ENCODE measurements around the gene MCTP2. TPM values are rescaled to one million over a fixed set of nuclear protein-coding genes. Genes with fewer than 3 reads are reported as not detected.

Gene MCTP2
- total and polyA plus RNA-seq, 2 of the 13 experiments (the other 11 are each of a cell fraction or from before 2014, with no cell fraction given), result 5.1 to 8.6 TPM

DNA sequence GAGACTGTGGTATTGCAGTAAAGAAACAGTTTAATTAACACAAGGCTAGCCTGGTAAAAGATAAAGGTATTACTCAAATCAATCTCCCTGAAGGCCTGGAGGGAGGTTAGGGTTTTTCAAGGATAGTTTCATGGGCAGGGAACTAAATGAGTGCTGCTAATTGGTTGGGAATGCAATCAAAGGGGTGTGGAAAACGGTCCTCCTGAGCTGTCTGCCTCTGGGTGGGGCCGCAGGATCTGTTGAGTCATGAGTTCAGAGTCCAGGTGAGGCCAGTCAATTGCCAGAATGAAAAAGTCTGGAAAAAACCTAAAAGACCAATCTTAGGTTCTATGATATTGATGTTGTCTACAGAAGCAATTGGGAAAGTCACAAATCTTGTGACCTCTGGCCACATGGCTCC is 293.2 kb downstream of the MCTP2 start:
- H3K27me3 ChIP-seq (ENCODE audit: control insufficient read depth in 1 of 2, insufficient read depth in 2 of 2, low read length in 2 of 2), result no peaks in the 10 kb centered on the region
- H3K79me2 ChIP-seq (ENCODE audit: insufficient read depth, low read length), result no peaks in the 10 kb centered on the region
- in situ Hi-C loops (cut with HindIII; ENCODE audit: extremely low pct_ligation_motif_present, low pct_unique_long_range_greater_than_20kb), result no loop called here
- H4K20me1 ChIP-seq (ENCODE audit: insufficient read depth, low read length), result no peaks in the 10 kb centered on the region
- WGBS (ENCODE audit: low lambda C conversion rate), result 0% methylated on average over 2 of the region's 2 CpGs
- no peak overlapping the region for H3K4me2 ChIP-seq (ENCODE audit: low read depth, low read length)
- no TSS peak for BruUV-seq (replicated peaks)
- POLR2A ChIA-PET, result no interaction called here
- peaks cover 38% of the 10 kb centered on the region for H3K9me3 ChIP-seq (ENCODE audit: low read length)
- H3K27ac ChIP-seq (ENCODE audit: extremely low read length, insufficient read depth, low read length), result no peak overlapping the region
- TF ChIP-seq FOSL2 (CRISPR knock-in tag; IDR thresholded peaks at IDR 0.05) (peak; percentile 54), ZNF484 (CRISPR knock-in tag; IDR thresholded peaks at IDR 0.05; ENCODE audit: borderline replicate concordance, low read depth) (no peak)
- H3K4me3 ChIP-seq (replicated peaks in 1 of 3; ENCODE audit: insufficient read depth in 1 of 3, low read depth in 2 of 3, low read length in 3 of 3), result no peak overlapping the region
- FAIRE-seq (no peak), ATAC-seq (no peak; the same call in 2 of the 3 replicates), DNase-seq (ENCODE audit: low spot score) (no peak)
- intact Hi-C loops (cut with micrococcal nuclease; ENCODE audit: unreplicated experiment), result no loop called here
- no peak overlapping the region for H3K9ac ChIP-seq (ENCODE audit: insufficient read depth, low read depth, low read length)
- no peak overlapping the region for H2AFZ ChIP-seq (ENCODE audit: low read length)
- CTCF ChIA-PET (ENCODE audit: low intra/inter-chr PET ratio, low total read pairs), result no interaction called here
- no peaks in the 10 kb centered on the region for H3K4me1 ChIP-seq (ENCODE audit: insufficient read depth, low read length)
- no peaks in the 10 kb centered on the region for H3K36me3 ChIP-seq (replicated peaks in 1 of 2; ENCODE audit: control insufficient read depth in 1 of 2, insufficient read depth in 2 of 2, low read length in 2 of 2)

- WGBS (ENCODE audit: low lambda C conversion rate), result 13% methylated on average over 5 of the region's 5 CpGs
- FAIRE-seq (no peak), DNase-seq (ENCODE audit: low spot score) (no peak), ATAC-seq (no peak)
- in situ Hi-C loops (cut with HindIII; ENCODE audit: extremely low pct_ligation_motif_present, low pct_unique_long_range_greater_than_20kb) (no loop called here), intact Hi-C loops (cut with micrococcal nuclease; ENCODE audit: unreplicated experiment) (no loop called here)
- no peaks in the 10 kb centered on the region for H3K4me1 ChIP-seq (ENCODE audit: insufficient read depth, low read length)
- no peaks in the 10 kb centered on the region for H3K27me3 ChIP-seq (ENCODE audit: control insufficient read depth in 1 of 2, insufficient read depth in 2 of 2, low read length in 2 of 2)
- H3K4me2 ChIP-seq (ENCODE audit: low read depth, low read length), result no peak overlapping the region
- no peak overlapping the region for H3K4me3 ChIP-seq (replicated peaks in 1 of 3; ENCODE audit: insufficient read depth in 1 of 3, low read depth in 2 of 3, low read length in 3 of 3)
- no TSS peak for BruUV-seq (replicated peaks)
- CTCF ChIA-PET (ENCODE audit: low intra/inter-chr PET ratio, low total read pairs), result no interaction called here
- POLR2A ChIA-PET, result no interaction called here
- peaks cover 28% of the 10 kb centered on the region for H3K9me3 ChIP-seq (ENCODE audit: low read length)
- H4K20me1 ChIP-seq (ENCODE audit: insufficient read depth, low read length), result no peaks in the 10 kb centered on the region
- H3K79me2 ChIP-seq (ENCODE audit: insufficient read depth, low read length), result no peaks in the 10 kb centered on the region
- H2AFZ ChIP-seq (ENCODE audit: low read length), result no peak overlapping the region
- no peak overlapping the region for H3K9ac ChIP-seq (ENCODE audit: insufficient read depth, low read depth, low read length)
- no peak overlapping the region for H3K27ac ChIP-seq (ENCODE audit: extremely low read length, insufficient read depth, low read length)
- H3K36me3 ChIP-seq (replicated peaks in 1 of 2; ENCODE audit: control insufficient read depth in 1 of 2, insufficient read depth in 2 of 2, low read length in 2 of 2), result no peaks in the 10 kb centered on the region
- TF ChIP-seq, protein P1, sequence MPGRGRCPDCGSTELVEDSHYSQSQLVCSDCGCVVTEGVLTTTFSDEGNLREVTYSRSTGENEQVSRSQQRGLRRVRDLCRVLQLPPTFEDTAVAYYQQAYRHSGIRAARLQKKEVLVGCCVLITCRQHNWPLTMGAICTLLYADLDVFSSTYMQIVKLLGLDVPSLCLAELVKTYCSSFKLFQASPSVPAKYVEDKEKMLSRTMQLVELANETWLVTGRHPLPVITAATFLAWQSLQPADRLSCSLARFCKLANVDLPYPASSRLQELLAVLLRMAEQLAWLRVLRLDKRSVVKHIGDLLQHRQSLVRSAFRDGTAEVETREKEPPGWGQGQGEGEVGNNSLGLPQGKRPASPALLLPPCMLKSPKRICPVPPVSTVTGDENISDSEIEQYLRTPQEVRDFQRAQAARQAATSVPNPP (CRISPR knock-in tag; IDR thresholded peaks at IDR 0.05), result no peak
- TF ChIP-seq KMT2B (CRISPR knock-in tag; IDR thresholded peaks at IDR 0.05) (no peak), KLF16 (CRISPR knock-in tag; IDR thresholded peaks at IDR 0.05) (no peak), ZFP82 (CRISPR knock-in tag; IDR thresholded peaks at IDR 0.05; ENCODE audit: borderline replicate concordance) (no peak), SRSF1 (optimal IDR thresholded peaks at IDR 0.05; ENCODE audit: low read depth, low read length) (no peak), ZSCAN20 (CRISPR knock-in tag; IDR thresholded peaks at IDR 0.05; ENCODE audit: borderline replicate concordance) (no peak), FOXC1 (CRISPR knock-in tag; IDR thresholded peaks at IDR 0.05; ENCODE audit: borderline replicate concordance) (no peak), BHLHE40 (IDR thresholded peaks at IDR 0.05; ENCODE audit: low read length) (no peak), CHD4 (IDR thresholded peaks at IDR 0.05; ENCODE audit: borderline replicate concordance, low read length) (no peak), HNRNPH1 (optimal IDR thresholded peaks at IDR 0.05; ENCODE audit: low read depth, low read length) (no peak)
- TF ChIP-seq, protein P2, sequence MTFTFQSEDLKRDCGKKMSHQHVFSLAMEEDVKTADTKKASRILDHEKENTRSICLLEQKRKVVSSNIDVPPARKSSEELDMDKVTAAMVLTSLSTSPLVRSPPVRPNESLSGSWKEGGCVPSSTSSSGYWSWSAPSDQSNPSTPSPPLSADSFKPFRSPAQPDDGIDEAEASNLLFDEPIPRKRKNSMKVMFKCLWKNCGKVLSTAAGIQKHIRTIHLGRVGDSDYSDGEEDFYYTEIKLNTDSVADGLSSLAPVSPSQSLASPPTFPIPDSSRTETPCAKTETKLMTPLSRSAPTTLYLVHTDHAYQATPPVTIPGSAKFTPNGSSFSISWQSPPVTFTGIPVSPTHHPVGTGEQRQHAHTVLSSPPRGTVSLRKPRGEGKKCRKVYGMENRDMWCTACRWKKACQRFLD (CRISPR knock-in tag; IDR thresholded peaks at IDR 0.05; ENCODE audit: borderline replicate concordance), result no peak
- TF ChIP-seq, protein P3, sequence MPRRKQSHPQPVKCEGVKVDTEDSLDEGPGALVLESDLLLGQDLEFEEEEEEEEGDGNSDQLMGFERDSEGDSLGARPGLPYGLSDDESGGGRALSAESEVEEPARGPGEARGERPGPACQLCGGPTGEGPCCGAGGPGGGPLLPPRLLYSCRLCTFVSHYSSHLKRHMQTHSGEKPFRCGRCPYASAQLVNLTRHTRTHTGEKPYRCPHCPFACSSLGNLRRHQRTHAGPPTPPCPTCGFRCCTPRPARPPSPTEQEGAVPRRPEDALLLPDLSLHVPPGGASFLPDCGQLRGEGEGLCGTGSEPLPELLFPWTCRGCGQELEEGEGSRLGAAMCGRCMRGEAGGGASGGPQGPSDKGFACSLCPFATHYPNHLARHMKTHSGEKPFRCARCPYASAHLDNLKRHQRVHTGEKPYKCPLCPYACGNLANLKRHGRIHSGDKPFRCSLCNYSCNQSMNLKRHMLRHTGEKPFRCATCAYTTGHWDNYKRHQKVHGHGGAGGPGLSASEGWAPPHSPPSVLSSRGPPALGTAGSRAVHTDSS (CRISPR knock-in tag; conservative IDR thresholded peaks at IDR 0.05), result no peak
Observed at GRCh38 chr15:94526071-94526689, 294.8 kb downstream of the MCTP2 start.

Data from HepG2 (cell line).